Adipocyte (in vitro differentiated cells): ENCODE measurements around the gene PRDM16.

ENCODE experiments used
- DNase-seq: peaks from one replicate; pipeline ENCODE4 v3.0.0-alpha.2; 2015; ENCODE audit warnings: low read depth
- H3K27me3 ChIP-seq: replicated peaks from 2 replicates; pipeline ENCODE4 v1.7.0; 2013; ENCODE audit warnings: mild to moderate bottlenecking, low read length, moderate library complexity; ENCODE audit not compliant: control insufficient read depth, insufficient read depth
- H3K36me3 ChIP-seq: 2 replicates; pipeline ENCODE4 v1.7.0; 2013; ENCODE audit warnings: low read length, mild to moderate bottlenecking, moderate library complexity; ENCODE audit not compliant: control insufficient read depth, insufficient read depth, severe bottlenecking
- H3K4me1 ChIP-seq: 2 replicates; pipeline ENCODE4 v1.7.0; 2013; ENCODE audit warnings: mild to moderate bottlenecking, low read length, moderate library complexity; ENCODE audit not compliant: control insufficient read depth, insufficient read depth
- H3K4me3 ChIP-seq: 2 replicates; pipeline ENCODE4 v1.7.0; 2013; ENCODE audit warnings: mild to moderate bottlenecking, low read length, moderate library complexity
- H3K9ac ChIP-seq: 2 replicates; pipeline ENCODE4 v1.7.0; 2013; ENCODE audit warnings: mild to moderate bottlenecking, low read length, moderate library complexity
- H3K9me3 ChIP-seq: 2 replicates; pipeline ENCODE4 v1.7.0; 2013; ENCODE audit warnings: mild to moderate bottlenecking, low read length, moderate library complexity; ENCODE audit not compliant: control insufficient read depth

PRDM16 gene

GRCh38 chr1:3401585-3402257, 332.7 kb downstream of the PRDM16 start:
- Histone ChIP-seq H3K4me3 (no peak overlapping the region), H3K27me3 (no peaks in the 10 kb centered on the region), H3K9ac (no peak overlapping the region), H3K36me3 (no peaks in the 10 kb centered on the region), H3K9me3 (no peaks in the 10 kb centered on the region), H3K4me1 (peaks cover 42% of the 10 kb centered on the region)
- no peak for DNase-seq

GRCh38 chr1:3402258-3403010, 333.4 kb downstream of the PRDM16 start:
- no peaks in the 10 kb centered on the region for H3K9me3 ChIP-seq
- peak; percentile 33 for DNase-seq
- H3K4me3 ChIP-seq = no peak overlapping the region
- peaks cover 44% of the 10 kb centered on the region for H3K4me1 ChIP-seq
- H3K9ac ChIP-seq = peak overlapping the region; percentile 37
- H3K27me3 ChIP-seq = no peaks in the 10 kb centered on the region
- no peaks in the 10 kb centered on the region for H3K36me3 ChIP-seq

GRCh38 chr1:3403011-3403345, 334.0 kb downstream of the PRDM16 start:
- Histone ChIP-seq H3K36me3 (no peaks in the 10 kb centered on the region), H3K4me1 (peaks cover 44% of the 10 kb centered on the region), H3K9ac (peak overlapping the region; percentile 37), H3K4me3 (no peak overlapping the region), H3K9me3 (no peaks in the 10 kb centered on the region), H3K27me3 (no peaks in the 10 kb centered on the region)
- DNase-seq = no peak

DNA sequence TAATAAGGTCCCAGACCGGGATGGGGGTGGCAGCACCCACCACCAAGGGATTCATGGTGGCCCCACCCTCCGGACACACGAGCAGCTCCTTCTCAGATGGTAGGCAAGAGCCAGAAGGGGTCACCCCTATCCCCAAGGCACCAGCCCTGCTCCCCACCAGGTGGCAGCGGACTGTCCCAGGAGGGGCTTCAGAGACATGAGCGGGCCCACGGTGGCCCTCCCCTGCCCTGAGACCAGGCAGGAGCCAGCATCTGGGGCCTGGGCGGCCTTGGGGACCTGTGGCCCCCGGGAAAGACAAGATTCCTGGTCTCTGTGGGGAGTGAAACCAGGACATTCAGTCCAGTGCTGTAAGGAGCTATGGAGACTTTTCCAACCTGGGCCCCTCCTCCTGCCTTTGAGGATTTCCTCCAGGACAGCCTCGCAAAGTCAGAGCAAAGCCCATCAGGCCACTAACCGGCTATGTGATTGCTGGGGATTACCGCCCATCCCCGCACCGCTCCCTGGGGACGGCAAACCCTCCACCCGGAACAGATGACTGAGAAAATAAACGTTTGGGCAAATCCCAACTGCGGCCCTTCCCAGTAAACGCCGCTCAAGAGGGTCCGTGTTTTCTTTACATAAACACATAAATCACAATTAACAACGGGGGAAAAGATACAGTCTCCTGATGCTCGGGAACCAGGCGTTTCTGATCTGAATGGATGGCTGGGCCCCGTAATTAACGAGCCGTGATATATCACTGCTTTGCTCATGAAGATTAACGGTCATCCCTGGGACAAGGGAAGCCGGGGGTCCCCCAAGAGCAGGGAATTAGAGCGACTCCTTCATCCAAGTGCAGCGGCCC, 334.6 kb downstream of the PRDM16 start:
- H3K4me1 ChIP-seq = peaks cover 41% of the 10 kb centered on the region
- H3K36me3 ChIP-seq = no peaks in the 10 kb centered on the region
- no peak for DNase-seq

DNA sequence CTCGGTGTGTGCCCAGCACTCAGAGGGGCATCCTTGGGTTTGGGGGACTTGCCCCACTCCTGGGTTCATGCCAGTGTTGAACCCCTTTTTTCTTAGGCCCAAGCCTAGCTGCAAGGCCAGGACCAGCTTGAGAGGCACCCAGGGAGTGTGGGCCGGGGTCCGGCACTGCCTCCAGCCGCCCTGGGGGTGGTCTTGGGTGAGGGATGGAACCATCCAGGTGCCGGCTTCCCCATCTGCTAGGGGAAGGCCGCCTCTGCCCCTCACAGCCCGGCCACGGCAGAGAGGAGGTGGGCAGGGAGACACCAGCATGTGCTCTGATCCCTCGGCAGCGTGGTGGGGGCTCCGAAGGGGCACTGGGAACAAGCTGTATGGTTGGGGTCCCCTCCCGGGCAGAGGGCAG, 335.3 kb downstream of the PRDM16 start:
- no peak for DNase-seq
- no peaks in the 10 kb centered on the region for H3K36me3 ChIP-seq

More for the DNA sequence above, 334.6 kb downstream of the PRDM16 start:
- Histone ChIP-seq H3K9me3 (no peaks in the 10 kb centered on the region), H3K4me3 (no peak overlapping the region), H3K27me3 (no peaks in the 10 kb centered on the region), H3K9ac (no peak overlapping the region)

GRCh38 chr1:3404801-3405200, 335.8 kb downstream of the PRDM16 start:
- Histone ChIP-seq H3K4me1 (peaks cover 31% of the 10 kb centered on the region), H3K4me3 (no peak overlapping the region), H3K9me3 (no peaks in the 10 kb centered on the region), H3K9ac (no peak overlapping the region), H3K36me3 (no peaks in the 10 kb centered on the region), H3K27me3 (no peaks in the 10 kb centered on the region)
- DNase-seq = no peak

More for the DNA sequence above, 335.3 kb downstream of the PRDM16 start:
- Histone ChIP-seq H3K4me1 (peaks cover 34% of the 10 kb centered on the region), H3K27me3 (no peaks in the 10 kb centered on the region), H3K4me3 (no peak overlapping the region), H3K9ac (no peak overlapping the region), H3K9me3 (no peaks in the 10 kb centered on the region)

DNA sequence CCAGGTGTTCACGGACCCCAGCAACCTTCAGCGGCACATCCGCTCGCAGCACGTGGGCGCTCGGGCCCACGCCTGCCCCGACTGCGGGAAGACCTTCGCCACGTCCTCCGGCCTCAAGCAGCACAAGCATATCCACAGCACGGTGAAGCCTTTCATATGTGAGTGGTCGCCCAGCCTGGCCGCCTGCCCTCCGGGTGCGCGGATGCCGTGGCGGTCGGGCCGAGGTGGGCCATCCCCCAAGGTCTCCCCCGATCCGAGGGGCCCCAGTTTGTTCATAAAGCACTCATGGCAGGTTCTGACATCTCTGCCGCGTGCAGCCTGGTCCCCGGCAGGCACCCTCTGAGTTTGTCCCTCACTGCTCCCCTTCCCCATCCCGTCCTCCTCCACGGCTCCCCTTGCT, 336.5 kb downstream of the PRDM16 start:
- no peak overlapping the region for H3K9ac ChIP-seq
- peaks cover 24% of the 10 kb centered on the region for H3K4me1 ChIP-seq
- H3K4me3 ChIP-seq = no peak overlapping the region
- no peak for DNase-seq
- no peaks in the 10 kb centered on the region for H3K27me3 ChIP-seq
- no peaks in the 10 kb centered on the region for H3K36me3 ChIP-seq
- no peaks in the 10 kb centered on the region for H3K9me3 ChIP-seq

DNA sequence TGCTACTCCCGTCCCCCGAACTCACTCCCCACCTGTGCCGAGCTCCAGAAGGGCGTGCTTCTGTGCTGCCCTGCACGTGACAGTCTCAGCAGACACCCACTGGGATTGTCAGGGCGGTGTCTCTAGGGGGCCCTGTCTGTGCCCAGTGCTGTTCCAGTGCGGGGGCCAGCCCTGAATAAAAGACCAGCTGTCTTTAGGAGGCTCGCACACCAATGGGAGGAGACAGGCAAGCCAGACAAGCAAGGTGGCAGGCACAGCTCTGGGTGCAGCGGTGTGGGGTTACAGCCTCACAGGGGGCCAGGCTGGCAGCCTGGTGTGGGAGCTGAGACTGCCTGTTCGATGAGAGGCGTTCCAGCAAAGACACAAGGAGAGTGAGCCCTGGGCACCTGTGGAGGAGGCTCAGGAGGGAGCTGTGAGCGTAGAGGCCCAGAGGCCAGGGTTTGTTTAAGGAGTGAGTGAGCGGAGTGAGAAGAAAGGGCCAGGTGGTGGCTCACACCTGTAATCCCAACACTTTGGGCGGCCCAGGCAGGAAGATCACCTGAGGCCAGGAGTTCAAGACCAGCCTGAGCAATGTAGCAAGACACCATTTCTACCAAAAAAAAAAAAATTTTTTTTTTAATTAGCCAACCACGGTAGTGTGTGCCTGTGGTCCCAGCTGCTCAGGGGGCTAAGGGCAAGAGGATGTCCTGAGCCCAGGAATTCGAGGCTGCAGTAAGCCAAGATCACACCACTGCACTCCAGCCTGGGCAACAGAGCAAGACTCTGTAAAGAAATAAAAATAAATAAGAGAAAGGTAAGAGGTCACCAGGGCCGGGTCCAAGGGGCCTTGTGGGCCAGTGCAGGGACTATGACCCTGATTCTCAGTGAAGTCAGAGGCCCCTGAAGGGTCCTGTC, 337.2 kb downstream of the PRDM16 start:
- H3K27me3 ChIP-seq = no peaks in the 10 kb centered on the region
- no peaks in the 10 kb centered on the region for H3K36me3 ChIP-seq
- H3K4me3 ChIP-seq = no peak overlapping the region
- H3K9ac ChIP-seq = no peak overlapping the region
- no peak for DNase-seq
- peaks cover 22% of the 10 kb centered on the region for H3K4me1 ChIP-seq
- no peaks in the 10 kb centered on the region for H3K9me3 ChIP-seq

- H3K4me1 ChIP-seq = peaks cover 17% of the 10 kb centered on the region
- no peaks in the 10 kb centered on the region for H3K9me3 ChIP-seq
- no peak overlapping the region for H3K4me3 ChIP-seq
- DNase-seq = no peak
- H3K27me3 ChIP-seq = no peaks in the 10 kb centered on the region
- no peak overlapping the region for H3K9ac ChIP-seq
- H3K36me3 ChIP-seq = no peaks in the 10 kb centered on the region
Measured at GRCh38 chr1:3407021-3407420, 338.0 kb downstream of the PRDM16 start.

- DNase-seq = no peak
- H3K27me3 ChIP-seq = peaks cover 3% of the 10 kb centered on the region
- H3K9ac ChIP-seq = no peak overlapping the region
- peaks cover 4% of the 10 kb centered on the region for H3K4me1 ChIP-seq
- no peaks in the 10 kb centered on the region for H3K9me3 ChIP-seq
- H3K4me3 ChIP-seq = no peak overlapping the region
- H3K36me3 ChIP-seq = no peaks in the 10 kb centered on the region
Measured at GRCh38 chr1:3408751-3409266, 339.8 kb downstream of the PRDM16 start.
